Neural progenitor cell (in vitro differentiated cells): ENCODE results near the gene HSPA1B. TPM values are rescaled to one million over a fixed set of nuclear protein-coding genes. Genes with fewer than 3 reads are reported as not detected.

Experiments
- DNase-seq: peaks from one replicate; pipeline ENCODE4 v3.0.0-alpha.2; 2016; ENCODE audit warnings: low spot score
- H2AFZ ChIP-seq: fragments of 200-600 bp; sonication (generic); replicated peaks from 2 replicates; pipeline ENCODE4 v1.6.1; 2016; ENCODE audit warnings: antibody characterized with exemption
- H3F3A ChIP-seq: fragments of 200-600 bp; sonication (generic); 2 replicates; pipeline ENCODE4 v1.6.1; 2016; ENCODE audit warnings: antibody characterized with exemption, low read depth
- H3K27ac ChIP-seq: fragments of 200-600 bp; sonication (generic); 2 replicates; pipeline ENCODE4 v1.5.1; 2016; ENCODE audit warnings: mild to moderate bottlenecking
- H3K27me3 ChIP-seq: fragments of 200-600 bp; sonication (generic); 2 replicates; pipeline ENCODE4 v1.6.1; 2016; ENCODE audit warnings: mild to moderate bottlenecking, moderate library complexity
- H3K36me3 ChIP-seq: fragments of 200-600 bp; sonication (generic); 2 replicates; pipeline ENCODE4 v1.5.1; 2016
- H3K4me1 ChIP-seq: fragments of 200-600 bp; sonication (generic); 2 replicates; pipeline ENCODE4 v1.6.1; 2016; ENCODE audit warnings: mixed run types
- H3K4me2 ChIP-seq: fragments of 200-600 bp; sonication (generic); 2 replicates; pipeline ENCODE4 v1.6.1; 2016
- H3K4me3 ChIP-seq: fragments of 200-600 bp; sonication (generic); 2 replicates; pipeline ENCODE4 v1.5.1; 2016
- H3K79me2 ChIP-seq: fragments of 200-600 bp; sonication (generic); 2 replicates; pipeline ENCODE4 v1.6.1; 2016; ENCODE audit warnings: low read depth
- H3K9ac ChIP-seq: fragments of 200-600 bp; sonication (generic); 2 replicates; pipeline ENCODE4 v1.6.1; 2016
- H3K9me3 ChIP-seq: fragments of 200-600 bp; sonication (generic); 2 replicates; pipeline ENCODE4 v1.5.1; 2016; ENCODE audit warnings: low read depth
- H4K20me1 ChIP-seq: fragments of 200-600 bp; sonication (generic); 2 replicates; pipeline ENCODE4 v1.6.1; 2016; ENCODE audit warnings: low read depth
- H3K27ac Mint-ChIP-seq: 3 replicates; pipeline ENCODE4 v1.8.0; 2021; ENCODE audit warnings: mixed read lengths
- H3K27me3 Mint-ChIP-seq: 2 replicates; pipeline ENCODE4 v1.8.0; 2022; ENCODE audit warnings: low read depth, mild to moderate bottlenecking, inconsistent platforms, moderate library complexity, mixed read lengths; ENCODE audit not compliant: insufficient read depth
- H3K36me3 Mint-ChIP-seq: 3 replicates; pipeline ENCODE4 v1.8.0; 2021; ENCODE audit warnings: mixed read lengths
- H3K4me1 Mint-ChIP-seq: 3 replicates; pipeline ENCODE4 v1.8.0; 2021; ENCODE audit warnings: mixed read lengths
- H3K4me3 Mint-ChIP-seq: 3 replicates; pipeline ENCODE4 v1.8.0; 2021; ENCODE audit warnings: mild to moderate bottlenecking, moderate library complexity, mixed read lengths
- H3K9me3 Mint-ChIP-seq: 3 replicates; pipeline ENCODE4 v1.8.0; 2020; ENCODE audit warnings: mixed read lengths
- EZH2 ChIP-seq: fragments of 200-600 bp; sonication (generic); IDR thresholded peaks from 2 replicates; pipeline ENCODE4 v1.6.1; 2017; ENCODE audit warnings: antibody characterized with exemption, mild to moderate bottlenecking, moderate library complexity
- EZH2phosphoT487 ChIP-seq: fragments of 200-600 bp; sonication (generic); IDR thresholded peaks from 2 replicates; pipeline ENCODE4 v1.6.1; 2017; ENCODE audit warnings: antibody characterized with exemption
- total RNA-seq: library from RNA; depleted of rRNA; stranded (reverse); fragments of >200 nt; gene quantifications from 2 replicates; pipeline ENCODE4 v1.2.3, GENCODE V29; 2015; ENCODE audit warnings: low replicate concordance
- TF ChIP-seq, protein P1 (sequence below): fragments of 200-600 bp; sonication (generic); IDR thresholded peaks from 2 replicates; pipeline ENCODE4 v1.5.1; 2017; ENCODE audit warnings: antibody characterized with exemption, mild to moderate bottlenecking

Gene HSPA1B
- total RNA-seq, 1 donor from 2014 or later, result 35.3 TPM

DNA sequence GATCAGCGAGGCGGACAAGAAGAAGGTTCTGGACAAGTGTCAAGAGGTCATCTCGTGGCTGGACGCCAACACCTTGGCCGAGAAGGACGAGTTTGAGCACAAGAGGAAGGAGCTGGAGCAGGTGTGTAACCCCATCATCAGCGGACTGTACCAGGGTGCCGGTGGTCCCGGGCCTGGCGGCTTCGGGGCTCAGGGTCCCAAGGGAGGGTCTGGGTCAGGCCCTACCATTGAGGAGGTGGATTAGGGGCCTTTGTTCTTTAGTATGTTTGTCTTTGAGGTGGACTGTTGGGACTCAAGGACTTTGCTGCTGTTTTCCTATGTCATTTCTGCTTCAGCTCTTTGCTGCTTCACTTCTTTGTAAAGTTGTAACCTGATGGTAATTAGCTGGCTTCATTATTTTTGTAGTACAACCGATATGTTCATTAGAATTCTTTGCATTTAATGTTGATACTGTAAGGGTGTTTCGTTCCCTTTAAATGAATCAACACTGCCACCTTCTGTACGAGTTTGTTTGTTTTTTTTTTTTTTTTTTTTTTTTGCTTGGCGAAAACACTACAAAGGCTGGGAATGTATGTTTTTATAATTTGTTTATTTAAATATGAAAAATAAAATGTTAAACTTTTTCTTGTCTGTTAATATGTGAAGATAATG lies 2.2 kb downstream of the HSPA1B start:
- peaks cover 3% of the 10 kb centered on the region for H3K27me3 Mint-ChIP-seq
- Histone ChIP-seq H3K4me2 (peak overlapping the region; percentile 99), H3K4me3 (peak overlapping the region; percentile 77), H3K79me2 (peaks cover 25% of the 10 kb centered on the region), H3K27ac (no peak overlapping the region), H3K4me1 (peaks cover 8% of the 10 kb centered on the region), H3K27me3 (peaks cover 4% of the 10 kb centered on the region), H2AFZ (peak overlapping the region; percentile 83), H3K9me3 (no peaks in the 10 kb centered on the region), H3K9ac (no peak overlapping the region), H4K20me1 (no peaks in the 10 kb centered on the region), H3F3A (peaks cover 33% of the 10 kb centered on the region), H3K36me3 (no peaks in the 10 kb centered on the region)
- H3K9me3 Mint-ChIP-seq, result no peaks in the 10 kb centered on the region
- TF ChIP-seq EZH2 (no peak), EZH2phosphoT487 (no peak)
- TF ChIP-seq, protein P1, sequence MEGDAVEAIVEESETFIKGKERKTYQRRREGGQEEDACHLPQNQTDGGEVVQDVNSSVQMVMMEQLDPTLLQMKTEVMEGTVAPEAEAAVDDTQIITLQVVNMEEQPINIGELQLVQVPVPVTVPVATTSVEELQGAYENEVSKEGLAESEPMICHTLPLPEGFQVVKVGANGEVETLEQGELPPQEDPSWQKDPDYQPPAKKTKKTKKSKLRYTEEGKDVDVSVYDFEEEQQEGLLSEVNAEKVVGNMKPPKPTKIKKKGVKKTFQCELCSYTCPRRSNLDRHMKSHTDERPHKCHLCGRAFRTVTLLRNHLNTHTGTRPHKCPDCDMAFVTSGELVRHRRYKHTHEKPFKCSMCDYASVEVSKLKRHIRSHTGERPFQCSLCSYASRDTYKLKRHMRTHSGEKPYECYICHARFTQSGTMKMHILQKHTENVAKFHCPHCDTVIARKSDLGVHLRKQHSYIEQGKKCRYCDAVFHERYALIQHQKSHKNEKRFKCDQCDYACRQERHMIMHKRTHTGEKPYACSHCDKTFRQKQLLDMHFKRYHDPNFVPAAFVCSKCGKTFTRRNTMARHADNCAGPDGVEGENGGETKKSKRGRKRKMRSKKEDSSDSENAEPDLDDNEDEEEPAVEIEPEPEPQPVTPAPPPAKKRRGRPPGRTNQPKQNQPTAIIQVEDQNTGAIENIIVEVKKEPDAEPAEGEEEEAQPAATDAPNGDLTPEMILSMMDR, result peak; percentile 69
- peaks cover 40% of the 10 kb centered on the region for H3K4me1 Mint-ChIP-seq
- peaks cover under 1% of the 10 kb centered on the region for H3K36me3 Mint-ChIP-seq
- peak overlapping the region; percentile 91 for H3K4me3 Mint-ChIP-seq
- DNase-seq, result peak; percentile 55
- peak overlapping the region; percentile 31 for H3K27ac Mint-ChIP-seq

DNA sequence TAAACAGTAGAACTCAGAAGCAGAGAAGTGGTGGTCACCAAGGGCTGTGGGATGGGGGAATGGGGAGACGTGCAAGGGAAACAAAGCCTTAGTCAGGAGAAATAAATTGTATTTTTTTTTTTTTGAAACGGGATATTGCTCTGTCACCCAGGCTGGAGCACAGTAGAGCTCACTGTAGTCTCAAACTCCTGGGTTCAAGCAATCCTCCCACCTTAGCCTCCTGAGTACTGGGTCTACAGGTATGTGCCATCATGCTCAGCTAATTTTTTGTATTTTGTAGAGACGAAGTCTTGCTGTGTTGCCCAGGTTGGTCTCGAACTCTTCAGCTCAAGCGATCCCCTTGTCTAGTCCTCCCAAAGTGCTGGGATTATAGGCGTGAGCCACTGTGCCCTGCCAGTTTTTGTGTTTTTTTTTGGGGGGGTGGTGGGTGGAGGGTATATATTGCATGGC lies 3.4 kb downstream of the HSPA1B start:
- DNase-seq, result no peak
- peak overlapping the region; percentile 99 for H3K4me2 ChIP-seq
- H3K27ac ChIP-seq, result no peak overlapping the region
- no peak overlapping the region for H3K27ac Mint-ChIP-seq
- peaks cover 4% of the 10 kb centered on the region for H3K27me3 ChIP-seq
- peaks cover 6% of the 10 kb centered on the region for H3K36me3 Mint-ChIP-seq
- peaks cover 4% of the 10 kb centered on the region for H4K20me1 ChIP-seq
- H3K9me3 Mint-ChIP-seq, result no peaks in the 10 kb centered on the region
- H3K79me2 ChIP-seq, result peaks cover 37% of the 10 kb centered on the region
- no peak for TF ChIP-seq EZH2phosphoT487
- TF ChIP-seq, protein P1, result no peak
- no peak for TF ChIP-seq EZH2
- H3K36me3 ChIP-seq, result no peaks in the 10 kb centered on the region
- H3K4me1 Mint-ChIP-seq, result peaks cover 39% of the 10 kb centered on the region
- peaks cover 39% of the 10 kb centered on the region for H3F3A ChIP-seq
- peaks cover 9% of the 10 kb centered on the region for H3K4me1 ChIP-seq
- no peak overlapping the region for H3K9ac ChIP-seq
- peaks cover 6% of the 10 kb centered on the region for H3K27me3 Mint-ChIP-seq
- H3K4me3 Mint-ChIP-seq, result peak overlapping the region; percentile 91
- peak overlapping the region; percentile 77 for H3K4me3 ChIP-seq
- H2AFZ ChIP-seq, result peak overlapping the region; percentile 83
- H3K9me3 ChIP-seq, result no peaks in the 10 kb centered on the region

DNA sequence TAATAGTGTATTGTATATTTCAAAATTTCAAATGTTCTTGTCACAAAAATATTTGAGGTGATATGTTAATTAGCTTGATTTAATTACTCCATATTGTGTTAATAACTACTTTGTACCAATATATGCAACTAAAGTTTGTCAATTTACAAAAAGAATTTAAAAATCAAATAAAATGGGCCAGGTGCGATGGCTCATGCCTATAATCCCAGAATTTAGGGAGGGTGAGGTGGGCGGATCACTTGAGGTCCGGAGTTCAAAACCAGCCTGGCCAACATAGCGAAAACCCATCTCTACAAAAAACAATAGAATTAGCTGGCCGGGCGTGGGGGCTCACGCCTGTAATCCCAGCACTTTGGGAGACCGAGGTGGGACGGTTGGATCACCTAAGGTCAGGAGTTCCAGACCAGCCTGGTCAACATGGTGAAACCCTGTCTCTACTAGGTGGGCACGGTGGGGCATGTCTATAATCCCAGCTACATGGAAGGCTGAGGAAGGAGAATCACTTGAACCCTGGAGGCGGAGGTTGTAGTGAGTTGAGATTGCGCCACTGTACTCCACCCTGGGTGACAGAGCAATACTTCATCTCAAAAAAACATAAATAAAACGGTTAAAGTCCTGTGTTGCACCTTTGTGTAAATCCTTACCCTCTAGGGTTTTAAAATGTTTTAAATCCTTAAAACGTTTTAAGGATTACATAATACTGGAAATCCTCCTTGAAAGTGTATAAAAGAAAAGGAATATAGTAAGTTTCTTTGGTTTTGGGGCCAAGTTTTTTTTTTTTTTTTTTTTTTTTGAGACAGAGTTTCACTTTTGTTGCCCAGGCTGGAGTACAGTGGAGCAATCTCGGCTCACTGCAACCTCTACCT lies 4.0 kb downstream of the HSPA1B start:
- Histone ChIP-seq H3K27me3 (peaks cover 4% of the 10 kb centered on the region), H4K20me1 (peaks cover 11% of the 10 kb centered on the region), H3K79me2 (peaks cover 43% of the 10 kb centered on the region), H3K9ac (no peak overlapping the region), H3K4me3 (no peak overlapping the region), H3K27ac (no peak overlapping the region), H3K36me3 (peaks cover 4% of the 10 kb centered on the region), H2AFZ (no peak overlapping the region), H3F3A (peaks cover 39% of the 10 kb centered on the region), H3K4me2 (peak overlapping the region; percentile 99), H3K9me3 (no peaks in the 10 kb centered on the region), H3K4me1 (peaks cover 12% of the 10 kb centered on the region)
- Mint-ChIP-seq H3K27me3 (peaks cover 5% of the 10 kb centered on the region), H3K4me3 (peak overlapping the region; percentile 91), H3K27ac (no peak overlapping the region), H3K36me3 (peaks cover 12% of the 10 kb centered on the region), H3K4me1 (peaks cover 41% of the 10 kb centered on the region), H3K9me3 (no peaks in the 10 kb centered on the region)
- no peak for DNase-seq
- TF ChIP-seq, protein P1, result no peak
- no peak for TF ChIP-seq EZH2phosphoT487
- TF ChIP-seq EZH2, result no peak
